Measurements from ENCODE around the gene RCBTB1. TPM values are rescaled to one million over a fixed set of nuclear protein-coding genes. Genes with fewer than 3 reads are reported as not detected.
A peak's percentile ranks its signal among the peaks of the same experiment; 100 is the strongest.
"Not testable (repeated sequence)": the region's sequence is repeated elsewhere in the genome, so short reads cannot be mapped to it uniquely, and the experiment has no call there.

RCBTB1 gene
- total and polyA plus RNA-seq, 2 donors, result 10.6 to 13.1 TPM

GRCh38 chr13:49498206-49498605 lies 87.2 kb downstream of the RCBTB1 start:
- Histone ChIP-seq H3K27ac (ENCODE audit: low read depth) (no peak overlapping the region), H3K4me1 (ENCODE audit: insufficient read depth) (no peaks in the 10 kb centered on the region), H3K36me3 (ENCODE audit: insufficient read depth) (no peaks in the 10 kb centered on the region), H3K4me3 (ENCODE audit: low read depth, low read length) (no peak overlapping the region)
- 86% methylated on average over 4 of the region's 4 CpGs for WGBS
- no peak for DNase-seq (ENCODE audit: extremely low spot score)

- H3K36me3 ChIP-seq (ENCODE audit: insufficient read depth), result no peaks in the 10 kb centered on the region
- no peak overlapping the region for H3K4me3 ChIP-seq (ENCODE audit: low read depth, low read length)
- WGBS, result 81% methylated on average over 5 of the region's 5 CpGs
- DNase-seq (ENCODE audit: extremely low spot score), result no peak
- no peak overlapping the region for H3K27ac ChIP-seq (ENCODE audit: low read depth)
- H3K4me1 ChIP-seq (ENCODE audit: insufficient read depth), result no peaks in the 10 kb centered on the region
Measured at GRCh38 chr13:49497272-49497671, 88.1 kb downstream of the RCBTB1 start.

- DNase-seq (ENCODE audit: extremely low spot score); H3K4me3 ChIP-seq (ENCODE audit: low read depth, low read length); H3K36me3 ChIP-seq (ENCODE audit: insufficient read depth); H3K4me1 ChIP-seq (ENCODE audit: insufficient read depth); H3K27ac ChIP-seq (ENCODE audit: low read depth): not testable (repeated sequence)
- WGBS, result 72% methylated on average over 11 of the region's 11 CpGs
Measured at GRCh38 chr13:49496837-49497236, 88.5 kb downstream of the RCBTB1 start.

- 5% methylated on average over 71 of the region's 71 CpGs for WGBS
- peak within 1 kb of the TSS; percentile 65 for H3K4me3 ChIP-seq (ENCODE audit: low read depth, low read length)
- no peaks in the 10 kb centered on the region for H3K36me3 ChIP-seq (ENCODE audit: insufficient read depth)
- peak; percentile 55 for DNase-seq (ENCODE audit: extremely low spot score)
- no peaks in the 10 kb centered on the region for H3K4me1 ChIP-seq (ENCODE audit: insufficient read depth)
- H3K27ac ChIP-seq (ENCODE audit: low read depth), result peak within 1 kb of the TSS; percentile 98
Measured at GRCh38 chr13:49495783-49496762, 89.3 kb downstream of the RCBTB1 start, which contains the start of gene PHF11. TSS of gene PHF11 (plus strand) at chr13:49495953. CDS start at chr13:49496002, 49 bp downstream.

GRCh38 chr13:49494645-49495044 lies 90.7 kb downstream of the RCBTB1 start:
- Histone ChIP-seq H3K4me3 (ENCODE audit: low read depth, low read length) (peak overlapping the region; percentile 65), H3K4me1 (ENCODE audit: insufficient read depth) (no peaks in the 10 kb centered on the region), H3K27ac (ENCODE audit: low read depth) (no peak overlapping the region), H3K36me3 (ENCODE audit: insufficient read depth) (no peaks in the 10 kb centered on the region)
- DNase-seq (ENCODE audit: extremely low spot score), result no peak
- WGBS, result 51% methylated on average over 2 of the region's 2 CpGs

GRCh38 chr13:49488563-49488962 lies 96.8 kb downstream of the RCBTB1 start:
- WGBS, result 79% methylated on average over 2 of the region's 2 CpGs

More at GRCh38 chr13:49488563-49488962, 96.8 kb downstream of the RCBTB1 start:
- H3K4me1 ChIP-seq (ENCODE audit: insufficient read depth), result no peaks in the 10 kb centered on the region
- no peak overlapping the region for H3K27ac ChIP-seq (ENCODE audit: low read depth)
- no peaks in the 10 kb centered on the region for H3K36me3 ChIP-seq (ENCODE audit: insufficient read depth)
- DNase-seq (ENCODE audit: extremely low spot score), result no peak
- no peak overlapping the region for H3K4me3 ChIP-seq (ENCODE audit: low read depth, low read length)

Other genes starting within 250 kb of the RCBTB1 start
- 38.7 TPM for gene CAB39L, start 141.5 kb downstream of the RCBTB1 start, total RNA-seq
- gene CAB39L, start 141.5 kb downstream of the RCBTB1 start, polyA plus RNA-seq, result 39.3 TPM
- gene SETDB2, start 141.3 kb downstream of the RCBTB1 start, total RNA-seq, result 26.1 TPM
- gene SETDB2, start 141.3 kb downstream of the RCBTB1 start, polyA plus RNA-seq, result 5.9 TPM
- gene PHF11, start 89.6 kb downstream of the RCBTB1 start, total RNA-seq, result 38.1 TPM
- gene PHF11, start 89.6 kb downstream of the RCBTB1 start, polyA plus RNA-seq, result 41.2 TPM
- 0.69 TPM for gene ARL11, start 42.9 kb upstream of the RCBTB1 start, total RNA-seq
- 0.67 TPM for gene ARL11, start 42.9 kb upstream of the RCBTB1 start, polyA plus RNA-seq
- 38.2 TPM for gene EBPL, start 105.9 kb upstream of the RCBTB1 start, total RNA-seq
- gene EBPL, start 105.9 kb upstream of the RCBTB1 start, polyA plus RNA-seq, result 54.5 TPM
- 37.5 TPM for gene KPNA3, start 207.1 kb upstream of the RCBTB1 start, total RNA-seq
- gene KPNA3, start 207.1 kb upstream of the RCBTB1 start, polyA plus RNA-seq, result 27.1 TPM